OCI-LY1 (cell line): Measurements from ENCODE around the gene CACNA2D3.

Experiments
- H2AFZ ChIP-seq: fragments of 200-600 bp; sonication (generic), shearing (Covaris generic); 2 replicates; pipeline ENCODE4 v1.6.0; 2014; ENCODE audit warnings: antibody characterized with exemption, mild to moderate bottlenecking, low read length
- H3F3A ChIP-seq: fragments of 200-600 bp; sonication (generic), shearing (Covaris generic); 2 replicates; pipeline ENCODE4 v1.6.0; 2014; ENCODE audit warnings: mild to moderate bottlenecking, antibody characterized with exemption, low read length, moderate library complexity; ENCODE audit not compliant: insufficient read depth
- H3K27ac ChIP-seq: fragments of 200-600 bp; sonication (generic); 2 replicates; pipeline ENCODE4 v1.5.1; 2014; ENCODE audit warnings: low read length, mixed run types, mild to moderate bottlenecking, low read depth; ENCODE audit not compliant: poor library complexity, severe bottlenecking
- H3K27me3 ChIP-seq: fragments of 200-600 bp; sonication (generic); 2 replicates; pipeline ENCODE4 v1.6.0; 2014; ENCODE audit warnings: antibody characterized with exemption, mild to moderate bottlenecking, low read length, moderate library complexity; ENCODE audit not compliant: insufficient read depth
- H3K36me3 ChIP-seq: fragments of 200-600 bp; sonication (generic); 2 replicates; pipeline ENCODE4 v1.6.1; 2014; ENCODE audit warnings: mild to moderate bottlenecking, antibody characterized with exemption, low read length, moderate library complexity, mixed read lengths; ENCODE audit not compliant: insufficient read depth
- H3K4me1 ChIP-seq: fragments of 200-600 bp; sonication (generic); 2 replicates; pipeline ENCODE4 v1.5.1; 2014; ENCODE audit warnings: mild to moderate bottlenecking, low read length, moderate library complexity; ENCODE audit not compliant: insufficient read depth, severe bottlenecking
- H3K4me2 ChIP-seq: fragments of 200-600 bp; sonication (generic), shearing (Covaris generic); 2 replicates; pipeline ENCODE4 v1.6.1; 2014; ENCODE audit warnings: low read length
- H3K4me3 ChIP-seq: fragments of 200-600 bp; sonication (generic); 2 replicates; pipeline ENCODE4 v1.5.1; 2014; ENCODE audit warnings: low read length, low read depth, mild to moderate bottlenecking, mixed read lengths; ENCODE audit not compliant: poor library complexity, severe bottlenecking
- H3K79me2 ChIP-seq: fragments of 200-600 bp; shearing (Covaris generic); 2 replicates; pipeline ENCODE4 v1.6.1; 2016; ENCODE audit warnings: mixed run types, low read length, mixed read lengths; ENCODE audit not compliant: insufficient read depth
- H3K9ac ChIP-seq: fragments of 200-600 bp; sonication (generic), shearing (Covaris generic); 2 replicates; pipeline ENCODE4 v1.6.1; 2014; ENCODE audit warnings: mild to moderate bottlenecking, low read length, mixed read lengths
- H3K9me2 ChIP-seq: fragments of 200-600 bp; sonication (generic), shearing (Covaris generic); 2 replicates; pipeline ENCODE4 v1.6.1; 2014; ENCODE audit warnings: low read depth, mild to moderate bottlenecking, low read length, mixed read lengths
- H3K9me3 ChIP-seq: fragments of 200-600 bp; shearing (Covaris generic); 2 replicates; pipeline ENCODE4 v1.6.1; 2014; ENCODE audit warnings: low read length, mixed read lengths
- H4K20me1 ChIP-seq: fragments of 200-600 bp; sonication (generic), shearing (Covaris generic); 2 replicates; pipeline ENCODE4 v1.6.0; 2016; ENCODE audit warnings: mild to moderate bottlenecking, low read length; ENCODE audit not compliant: insufficient read depth
- EZH2 ChIP-seq: fragments of 200-600 bp; sonication (generic), shearing (Covaris generic); IDR thresholded peaks from 2 replicates; pipeline ENCODE4 v1.8.0; 2017; ENCODE audit warnings: borderline replicate concordance, mixed run types, mild to moderate bottlenecking, antibody characterized with exemption, low read length, moderate library complexity, mixed read lengths
- TF ChIP-seq, protein P1 (sequence below): fragments of 200-600 bp; sonication (generic), shearing (Covaris generic); IDR thresholded peaks from 2 replicates; pipeline ENCODE4 v1.5.1; 2017; ENCODE audit warnings: mild to moderate bottlenecking, antibody characterized with exemption, low read length, moderate library complexity, mixed read lengths

Gene CACNA2D3

DNA sequence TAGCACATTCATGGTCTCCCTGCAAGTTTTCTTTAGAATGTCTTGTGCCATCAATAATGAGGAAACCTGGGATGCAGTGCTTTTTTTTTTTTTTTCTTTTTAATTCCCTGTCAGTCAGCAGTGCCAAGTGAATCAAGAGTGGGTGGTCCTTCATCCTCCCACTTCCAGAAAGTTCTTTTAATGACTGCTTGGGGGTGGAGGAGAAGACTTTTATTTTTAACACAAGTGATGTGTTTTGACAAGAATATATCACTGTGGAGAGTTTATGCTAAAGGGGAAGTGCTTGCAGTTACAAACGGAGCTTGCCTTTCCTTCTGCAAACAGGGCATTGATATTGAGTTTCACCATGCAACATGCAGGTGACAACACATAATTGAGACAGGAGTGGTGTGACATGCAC, 69.7 kb downstream of the CACNA2D3 start:
- no peaks in the 10 kb centered on the region for H3F3A ChIP-seq
- H3K27me3 ChIP-seq: no peaks in the 10 kb centered on the region
- H3K9me3 ChIP-seq: no peaks in the 10 kb centered on the region
- no peaks in the 10 kb centered on the region for H4K20me1 ChIP-seq
- H3K9ac ChIP-seq: no peak overlapping the region
- H3K4me1 ChIP-seq: no peaks in the 10 kb centered on the region
- H3K4me3 ChIP-seq: no peak overlapping the region
- no peaks in the 10 kb centered on the region for H3K9me2 ChIP-seq
- no peaks in the 10 kb centered on the region for H3K36me3 ChIP-seq
- TF ChIP-seq, protein P1, sequence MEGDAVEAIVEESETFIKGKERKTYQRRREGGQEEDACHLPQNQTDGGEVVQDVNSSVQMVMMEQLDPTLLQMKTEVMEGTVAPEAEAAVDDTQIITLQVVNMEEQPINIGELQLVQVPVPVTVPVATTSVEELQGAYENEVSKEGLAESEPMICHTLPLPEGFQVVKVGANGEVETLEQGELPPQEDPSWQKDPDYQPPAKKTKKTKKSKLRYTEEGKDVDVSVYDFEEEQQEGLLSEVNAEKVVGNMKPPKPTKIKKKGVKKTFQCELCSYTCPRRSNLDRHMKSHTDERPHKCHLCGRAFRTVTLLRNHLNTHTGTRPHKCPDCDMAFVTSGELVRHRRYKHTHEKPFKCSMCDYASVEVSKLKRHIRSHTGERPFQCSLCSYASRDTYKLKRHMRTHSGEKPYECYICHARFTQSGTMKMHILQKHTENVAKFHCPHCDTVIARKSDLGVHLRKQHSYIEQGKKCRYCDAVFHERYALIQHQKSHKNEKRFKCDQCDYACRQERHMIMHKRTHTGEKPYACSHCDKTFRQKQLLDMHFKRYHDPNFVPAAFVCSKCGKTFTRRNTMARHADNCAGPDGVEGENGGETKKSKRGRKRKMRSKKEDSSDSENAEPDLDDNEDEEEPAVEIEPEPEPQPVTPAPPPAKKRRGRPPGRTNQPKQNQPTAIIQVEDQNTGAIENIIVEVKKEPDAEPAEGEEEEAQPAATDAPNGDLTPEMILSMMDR: no peak
- TF ChIP-seq EZH2: no peak
- no peak overlapping the region for H3K4me2 ChIP-seq
- no peak overlapping the region for H3K27ac ChIP-seq
- H3K79me2 ChIP-seq: no peaks in the 10 kb centered on the region
- no peak overlapping the region for H2AFZ ChIP-seq

DNA sequence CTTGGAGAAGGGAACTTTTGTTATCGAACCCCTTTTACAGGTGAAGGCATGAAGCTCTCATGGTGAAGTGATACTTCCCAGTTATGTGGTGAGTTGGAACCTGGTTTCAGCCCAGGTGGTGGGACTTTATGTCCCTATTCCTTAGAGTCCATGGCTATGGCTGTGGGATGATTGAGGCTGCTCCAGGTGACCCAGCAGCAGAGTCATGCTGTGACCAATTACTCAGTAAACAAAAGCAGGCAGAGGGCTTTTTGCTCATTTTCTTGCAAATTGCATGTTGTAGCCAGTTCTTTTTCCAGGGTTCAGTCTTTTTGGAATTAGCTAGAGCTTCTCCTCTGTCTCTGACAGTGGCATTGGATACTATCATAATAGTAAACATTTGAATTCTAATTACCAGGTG, 70.7 kb downstream of the CACNA2D3 start:
- Histone ChIP-seq H3K4me2 (no peak overlapping the region), H3K9me2 (no peaks in the 10 kb centered on the region), H3K79me2 (no peaks in the 10 kb centered on the region), H2AFZ (no peak overlapping the region), H3K27ac (no peak overlapping the region), H3K4me3 (no peak overlapping the region), H3K36me3 (no peaks in the 10 kb centered on the region), H3F3A (no peaks in the 10 kb centered on the region), H3K27me3 (no peaks in the 10 kb centered on the region), H3K4me1 (no peaks in the 10 kb centered on the region), H3K9me3 (no peaks in the 10 kb centered on the region), H4K20me1 (no peaks in the 10 kb centered on the region), H3K9ac (no peak overlapping the region)
- TF ChIP-seq EZH2: no peak
- TF ChIP-seq, protein P1: no peak

DNA sequence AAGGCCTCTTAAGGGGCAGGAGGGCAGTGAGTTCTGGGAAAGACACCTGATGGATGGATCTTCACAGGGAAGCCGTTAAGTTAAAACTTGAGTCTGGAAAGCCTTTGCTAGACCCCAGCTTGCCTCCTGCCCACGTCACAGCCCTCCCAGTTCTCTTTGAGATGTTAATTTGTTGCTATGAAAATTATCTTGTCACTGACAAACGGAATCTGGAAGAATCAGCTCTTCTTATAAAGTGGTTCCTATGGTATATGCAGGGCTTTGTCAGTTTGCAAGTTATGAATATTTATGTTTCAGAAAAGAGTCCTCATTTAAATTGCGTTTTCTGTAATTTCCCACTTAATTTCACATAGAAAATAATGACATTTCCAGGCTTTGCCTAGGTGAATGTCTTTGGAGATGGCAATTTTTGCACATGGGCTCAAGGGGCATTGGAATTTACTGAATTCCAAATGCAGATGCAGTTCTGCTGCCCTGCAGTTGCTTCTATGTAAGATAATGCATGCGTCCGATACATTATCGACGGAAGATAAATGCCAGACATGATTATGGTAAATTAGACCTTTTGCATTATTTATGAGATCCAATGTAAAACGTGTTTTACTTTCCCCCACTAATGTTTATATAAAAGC, 74.1 kb downstream of the CACNA2D3 start:
- Histone ChIP-seq H3K9ac (no peak overlapping the region), H3K36me3 (no peaks in the 10 kb centered on the region), H2AFZ (no peak overlapping the region), H4K20me1 (no peaks in the 10 kb centered on the region), H3K27ac (no peak overlapping the region), H3F3A (no peaks in the 10 kb centered on the region), H3K79me2 (no peaks in the 10 kb centered on the region), H3K4me3 (no peak overlapping the region), H3K4me2 (no peak overlapping the region), H3K27me3 (no peaks in the 10 kb centered on the region; the same call in 1 of the 2 replicates), H3K9me3 (no peaks in the 10 kb centered on the region), H3K9me2 (no peaks in the 10 kb centered on the region), H3K4me1 (no peaks in the 10 kb centered on the region)
- TF ChIP-seq, protein P1: no peak
- TF ChIP-seq EZH2: no peak
